GM18951 (cell line): Measurements from ENCODE around the gene TBXA2R.

Source experiments
- POLR2A ChIP-seq: IDR thresholded peaks from 4 replicates; pipeline ENCODE4 v1.6.1; 2011; ENCODE audit warnings: mild to moderate bottlenecking; ENCODE audit not compliant: insufficient read length, insufficient read depth; ENCODE audit errors: extremely low read depth
- in situ Hi-C: fragments of 300-500 bp; cut with MboI; formaldehyde crosslinking; loops from one replicate; pipeline ENCODE4 v1.12.0; 2022; ENCODE audit warnings: low sequenced_read_pairs, mixed read lengths, inconsistent platforms; ENCODE audit not compliant: unreplicated experiment

Gene TBXA2R

GRCh38 chr19:3565139-3565538, 41.5 kb downstream of the TBXA2R start:
- in situ Hi-C loops = no loop called here
- no peak for TF ChIP-seq POLR2A

GRCh38 chr19:3563709-3564524, 42.8 kb downstream of the TBXA2R start:
- no peak for TF ChIP-seq POLR2A
- in situ Hi-C loops = no loop called here

GRCh38 chr19:3557461-3558248, 49.0 kb downstream of the TBXA2R start, which contains the start of gene MFSD12:
TSS of gene MFSD12 (minus strand) at chr19:3557586. CDS start at chr19:3557403, 183 bp downstream.
- in situ Hi-C loops = no loop called here
- peak; percentile 86 for TF ChIP-seq POLR2A

- in situ Hi-C loops = no loop called here
- TF ChIP-seq POLR2A = no peak
Observed at GRCh38 chr19:3556978-3557460, 49.7 kb downstream of the TBXA2R start.

GRCh38 chr19:3556423-3556977, 50.2 kb downstream of the TBXA2R start:
- TF ChIP-seq POLR2A = no peak
- in situ Hi-C loops = no loop called here

GRCh38 chr19:3555653-3556422, 50.8 kb downstream of the TBXA2R start:
- in situ Hi-C loops = no loop called here
- no peak for TF ChIP-seq POLR2A

- in situ Hi-C loops = no loop called here
- no peak for TF ChIP-seq POLR2A
Observed at GRCh38 chr19:3554254-3555083, 52.2 kb downstream of the TBXA2R start.

- in situ Hi-C loops = no loop called here
- TF ChIP-seq POLR2A = no peak
Observed at GRCh38 chr19:3551792-3552095, 54.9 kb downstream of the TBXA2R start.

- TF ChIP-seq POLR2A = no peak
- in situ Hi-C loops = no loop called here
Observed at GRCh38 chr19:3550947-3551791, 55.5 kb downstream of the TBXA2R start.

GRCh38 chr19:3549816-3550215, 56.9 kb downstream of the TBXA2R start:
- in situ Hi-C loops = no loop called here
- TF ChIP-seq POLR2A = no peak

- in situ Hi-C loops = no loop called here
- TF ChIP-seq POLR2A = no peak
Observed at GRCh38 chr19:3548606-3549005, 58.1 kb downstream of the TBXA2R start.
